ENCODE measurements around the gene ARL17A. TPM values are rescaled to one million over a fixed set of nuclear protein-coding genes. Genes with fewer than 3 reads are reported as not detected.
"Not testable (repeated sequence)": the region's sequence is repeated elsewhere in the genome, so short reads cannot be mapped to it uniquely, and the experiment has no call there.

ARL17A gene
- total and polyA plus RNA-seq, 4 experiments from 2014 or later = 8.2 to 49.4 (median 28.3) TPM

DNA sequence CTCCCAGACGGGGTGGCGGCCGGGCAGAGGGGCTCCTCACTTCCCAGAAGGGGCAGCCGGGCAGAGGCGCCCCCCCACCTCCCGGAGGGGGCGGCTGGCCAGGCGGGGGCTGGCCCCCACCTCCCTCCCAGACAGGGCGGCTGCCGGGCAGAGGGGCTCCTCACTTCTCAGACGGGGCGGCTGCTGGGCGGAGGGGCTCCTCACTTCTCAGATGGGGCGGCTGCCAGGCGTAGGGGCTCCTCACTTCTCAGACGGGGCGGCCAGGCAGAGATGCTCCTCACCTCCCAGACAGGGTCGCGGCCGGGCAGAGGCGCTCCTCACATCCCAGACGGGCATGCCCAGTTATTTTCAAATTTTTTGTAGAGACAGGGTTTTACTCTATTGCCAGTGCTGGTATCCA, 44.8 kb downstream of the ARL17A start:
- H3K4me3 ChIP-seq (ENCODE audit: low read length in 2 of 2); POLR2A ChIA-PET (ENCODE audit: partially characterized antibody); H3K27me3 ChIP-seq (ENCODE audit: insufficient read depth, low read length); H3K27ac Mint-ChIP-seq; H3K27ac ChIP-seq (ENCODE audit: low read depth, low read length); H3K9me3 Mint-ChIP-seq; H3K4me1 ChIP-seq (ENCODE audit: insufficient read depth, low read length); intact Hi-C loops (cut with micrococcal nuclease); H3K4me1 Mint-ChIP-seq; H3K36me3 ChIP-seq (ENCODE audit: insufficient read depth, low read length); H3K4me3 Mint-ChIP-seq; H3K27me3 Mint-ChIP-seq; H3K36me3 Mint-ChIP-seq; H3K9me3 ChIP-seq (ENCODE audit: control insufficient read depth in 1 of 2, low read length in 2 of 2); CTCF ChIA-PET (ENCODE audit: partially characterized antibody): not testable (repeated sequence)
- DNase-seq = peak in 1 of 5 donors; percentile 35

DNA sequence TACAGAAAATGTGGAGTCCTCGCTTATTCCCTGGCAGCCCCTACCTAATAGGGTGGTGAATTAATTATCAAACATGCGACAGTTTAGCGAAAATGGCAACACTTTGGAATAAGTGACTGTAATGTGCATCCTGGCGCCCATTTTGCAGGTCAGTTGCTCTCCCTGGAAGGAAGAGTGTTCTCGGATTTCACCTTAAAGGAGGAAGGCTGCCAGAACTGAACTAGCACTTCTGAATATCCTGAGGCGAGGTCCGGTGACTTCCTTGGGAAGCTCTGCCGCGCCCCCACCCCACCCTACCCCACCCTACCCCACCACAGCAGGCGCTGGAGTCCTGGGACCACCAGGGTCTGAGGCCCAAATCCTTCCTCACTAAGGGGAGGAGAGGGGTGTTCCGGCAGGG, 67.3 kb downstream of the ARL17A start, which contains the start of gene LRRC37A2:
LRRC37A2 (plus strand) TSS at position 301 of the 400 bp plus-strand sequence. CDS start 245 bp downstream, outside the sequence.
- H3K4me1 ChIP-seq (ENCODE audit: insufficient read depth, low read length); H3K4me3 Mint-ChIP-seq; DNase-seq; H3K9me3 Mint-ChIP-seq; H3K36me3 ChIP-seq (ENCODE audit: insufficient read depth, low read length); H3K4me1 Mint-ChIP-seq; intact Hi-C loops (cut with micrococcal nuclease); POLR2A ChIA-PET (ENCODE audit: partially characterized antibody); H3K4me3 ChIP-seq (ENCODE audit: low read length in 2 of 2); H3K27ac Mint-ChIP-seq; H3K27me3 Mint-ChIP-seq; CTCF ChIA-PET (ENCODE audit: partially characterized antibody); H3K27ac ChIP-seq (ENCODE audit: low read depth, low read length); H3K9me3 ChIP-seq (ENCODE audit: control insufficient read depth in 1 of 2, low read length in 2 of 2); H3K36me3 Mint-ChIP-seq; H3K27me3 ChIP-seq (ENCODE audit: insufficient read depth, low read length): not testable (repeated sequence)

DNA sequence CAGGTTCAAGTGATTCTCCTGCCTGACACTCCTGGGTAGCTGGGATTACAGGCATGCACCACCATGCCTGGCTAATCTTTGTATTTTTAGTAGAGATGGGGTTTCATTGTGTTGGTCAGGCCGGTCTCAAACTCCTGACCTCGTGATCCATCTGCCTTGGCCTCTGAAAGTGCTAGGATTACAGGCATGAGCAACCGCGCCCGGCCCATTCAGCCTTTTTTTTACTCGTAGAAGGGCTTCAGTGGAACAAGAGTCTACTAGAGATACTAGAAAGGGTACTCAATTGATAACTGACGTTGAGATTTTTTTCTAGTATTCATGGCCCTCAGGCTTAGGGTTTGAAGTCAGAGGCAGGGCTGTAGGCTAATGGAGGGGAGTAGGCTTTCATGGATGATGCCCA, 73.6 kb downstream of the ARL17A start:
- POLR2A ChIA-PET (ENCODE audit: partially characterized antibody); H3K27ac ChIP-seq (ENCODE audit: low read depth, low read length); H3K4me3 ChIP-seq (ENCODE audit: low read length in 2 of 2); H3K4me1 ChIP-seq (ENCODE audit: insufficient read depth, low read length); H3K9me3 ChIP-seq (ENCODE audit: control insufficient read depth in 1 of 2, low read length in 2 of 2); H3K27me3 Mint-ChIP-seq; CTCF ChIA-PET (ENCODE audit: partially characterized antibody); DNase-seq; H3K4me3 Mint-ChIP-seq; H3K9me3 Mint-ChIP-seq; intact Hi-C loops (cut with micrococcal nuclease); H3K27ac Mint-ChIP-seq; H3K36me3 ChIP-seq (ENCODE audit: insufficient read depth, low read length); H3K36me3 Mint-ChIP-seq; H3K27me3 ChIP-seq (ENCODE audit: insufficient read depth, low read length): not testable (repeated sequence)
- H3K4me1 Mint-ChIP-seq = peaks cover 0 to 10% (median 7%) of the 10 kb centered on the region in 4 donors

DNA sequence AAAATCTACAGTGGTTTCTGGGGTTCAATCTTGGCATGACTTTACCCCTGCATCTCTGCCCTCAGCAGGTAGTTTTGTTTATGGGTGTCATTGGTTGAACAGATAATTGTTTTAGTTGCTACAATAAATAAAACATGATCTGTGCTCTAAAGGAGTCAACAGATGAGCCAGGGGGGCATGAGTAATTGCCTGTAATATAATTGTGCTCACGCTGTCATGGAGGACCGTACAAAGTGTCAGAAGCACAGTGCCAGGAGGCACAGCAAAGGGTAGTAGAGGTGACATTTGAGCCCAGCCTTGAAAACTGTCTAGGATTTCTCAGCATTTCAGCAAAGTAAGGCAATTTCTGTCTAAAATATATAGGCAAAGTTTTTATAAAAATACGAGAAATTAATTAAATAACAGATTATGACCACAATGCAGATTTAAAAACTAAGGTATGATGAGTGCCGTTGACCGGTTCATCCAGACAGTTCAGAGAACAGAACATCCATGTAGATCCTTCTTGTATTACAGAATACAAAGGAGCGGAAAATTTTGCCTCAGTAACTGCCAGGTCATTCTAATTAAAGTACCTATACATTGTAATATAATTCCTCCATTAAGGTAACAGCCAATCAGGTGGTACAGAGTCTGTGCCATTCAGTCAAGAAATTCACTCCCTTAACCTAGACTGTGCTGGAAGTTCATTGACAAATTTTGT, 79.9 kb downstream of the ARL17A start:
- DNase-seq; H3K27me3 ChIP-seq (ENCODE audit: insufficient read depth, low read length); CTCF ChIA-PET (ENCODE audit: partially characterized antibody); H3K4me3 Mint-ChIP-seq; H3K9me3 Mint-ChIP-seq; H3K36me3 Mint-ChIP-seq; H3K27me3 Mint-ChIP-seq; H3K4me1 ChIP-seq (ENCODE audit: insufficient read depth, low read length); H3K36me3 ChIP-seq (ENCODE audit: insufficient read depth, low read length); H3K27ac Mint-ChIP-seq; intact Hi-C loops (cut with micrococcal nuclease); POLR2A ChIA-PET (ENCODE audit: partially characterized antibody); H3K9me3 ChIP-seq (ENCODE audit: control insufficient read depth in 1 of 2, low read length in 2 of 2); H3K4me3 ChIP-seq (ENCODE audit: low read length in 2 of 2); H3K27ac ChIP-seq (ENCODE audit: low read depth, low read length): not testable (repeated sequence)
- H3K4me1 Mint-ChIP-seq = peaks cover 0 to 16% (median 7%) of the 10 kb centered on the region in 4 donors

DNA sequence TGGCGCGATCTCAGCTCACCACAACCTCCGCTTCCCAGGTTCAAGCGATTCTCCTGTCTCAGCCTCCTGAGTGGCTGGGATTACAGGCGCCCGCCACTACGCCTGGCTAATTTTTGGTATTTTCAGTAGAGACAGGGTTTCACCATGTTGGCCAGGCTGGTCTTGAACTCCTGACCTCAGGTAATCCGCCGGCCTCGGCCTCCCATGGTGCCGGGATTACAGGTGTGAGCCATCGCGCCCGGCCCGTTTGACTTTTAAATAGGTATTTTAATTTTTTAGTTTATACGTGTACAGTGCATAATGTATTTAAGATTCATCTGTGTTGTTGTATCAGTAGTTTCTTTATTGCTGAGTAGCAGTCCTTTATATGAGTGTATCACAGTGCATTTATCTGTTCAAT, 87.5 kb downstream of the ARL17A start:
- intact Hi-C loops (cut with micrococcal nuclease); H3K27me3 Mint-ChIP-seq; H3K27ac Mint-ChIP-seq: not testable (repeated sequence)

DNA sequence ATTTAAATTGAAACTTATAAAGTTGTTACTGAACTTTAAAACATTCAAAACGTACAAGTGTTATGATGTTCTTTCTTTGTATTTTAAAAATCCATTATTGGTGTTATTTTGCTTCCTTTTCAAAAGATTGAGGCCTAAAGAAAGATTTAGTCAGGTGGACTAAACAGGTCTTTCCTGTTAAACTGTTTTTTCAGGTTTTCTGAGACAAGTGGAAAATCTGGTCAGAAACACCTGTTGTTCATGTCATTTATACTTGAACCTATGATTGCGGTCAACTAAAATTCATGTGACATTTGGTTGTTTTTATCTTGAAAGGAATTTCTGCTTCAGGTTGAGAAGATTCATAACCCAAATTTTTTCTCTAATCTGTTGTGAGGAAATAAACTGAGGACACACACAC, 98.2 kb downstream of the ARL17A start:
- H3K4me1 ChIP-seq (ENCODE audit: insufficient read depth, low read length); DNase-seq; H3K36me3 Mint-ChIP-seq; CTCF ChIA-PET (ENCODE audit: partially characterized antibody); H3K27me3 Mint-ChIP-seq; H3K4me3 ChIP-seq (ENCODE audit: low read length in 2 of 2); H3K27me3 ChIP-seq (ENCODE audit: insufficient read depth, low read length); H3K36me3 ChIP-seq (ENCODE audit: insufficient read depth, low read length); H3K27ac Mint-ChIP-seq; H3K9me3 Mint-ChIP-seq; POLR2A ChIA-PET (ENCODE audit: partially characterized antibody); H3K4me1 Mint-ChIP-seq; H3K27ac ChIP-seq (ENCODE audit: low read depth, low read length); H3K9me3 ChIP-seq (ENCODE audit: control insufficient read depth in 1 of 2, low read length in 2 of 2); intact Hi-C loops (cut with micrococcal nuclease); H3K4me3 Mint-ChIP-seq: not testable (repeated sequence)

More for the DNA sequence above, 87.5 kb downstream of the ARL17A start:
- H3K36me3 Mint-ChIP-seq; H3K9me3 Mint-ChIP-seq; H3K36me3 ChIP-seq (ENCODE audit: insufficient read depth, low read length); CTCF ChIA-PET (ENCODE audit: partially characterized antibody); H3K9me3 ChIP-seq (ENCODE audit: control insufficient read depth in 1 of 2, low read length in 2 of 2); POLR2A ChIA-PET (ENCODE audit: partially characterized antibody); H3K4me3 ChIP-seq (ENCODE audit: low read length in 2 of 2); H3K4me3 Mint-ChIP-seq; H3K4me1 ChIP-seq (ENCODE audit: insufficient read depth, low read length); H3K27me3 ChIP-seq (ENCODE audit: insufficient read depth, low read length); DNase-seq; H3K4me1 Mint-ChIP-seq; H3K27ac ChIP-seq (ENCODE audit: low read depth, low read length): not testable (repeated sequence)

DNA sequence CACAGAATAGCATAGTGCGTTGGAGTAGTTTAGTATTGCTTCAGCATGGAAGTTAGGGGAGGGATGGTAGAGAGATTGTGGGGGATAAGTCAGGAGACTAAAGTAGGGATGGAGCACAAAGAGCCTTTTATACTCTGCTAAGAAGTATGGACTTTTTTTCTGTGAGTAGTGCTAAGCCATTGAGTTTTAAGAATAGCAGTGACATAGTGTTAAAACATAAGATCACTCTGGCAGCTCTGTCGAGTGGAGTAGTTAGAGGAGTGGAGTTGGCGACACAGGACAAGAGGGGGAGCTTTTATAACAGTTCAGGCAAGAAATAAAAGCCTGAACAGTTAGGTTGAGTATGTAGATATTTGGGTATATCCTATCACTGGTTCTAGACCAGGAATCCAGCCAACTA, 100.7 kb downstream of the ARL17A start:
- CTCF ChIA-PET (ENCODE audit: partially characterized antibody); intact Hi-C loops (cut with micrococcal nuclease); H3K27ac ChIP-seq (ENCODE audit: low read depth, low read length); DNase-seq; H3K27ac Mint-ChIP-seq; H3K4me1 ChIP-seq (ENCODE audit: insufficient read depth, low read length); H3K4me1 Mint-ChIP-seq; POLR2A ChIA-PET (ENCODE audit: partially characterized antibody); H3K27me3 Mint-ChIP-seq; H3K36me3 Mint-ChIP-seq; H3K9me3 Mint-ChIP-seq; H3K9me3 ChIP-seq (ENCODE audit: control insufficient read depth in 1 of 2, low read length in 2 of 2); H3K36me3 ChIP-seq (ENCODE audit: insufficient read depth, low read length); H3K4me3 ChIP-seq (ENCODE audit: low read length in 2 of 2); H3K27me3 ChIP-seq (ENCODE audit: insufficient read depth, low read length); H3K4me3 Mint-ChIP-seq: not testable (repeated sequence)

DNA sequence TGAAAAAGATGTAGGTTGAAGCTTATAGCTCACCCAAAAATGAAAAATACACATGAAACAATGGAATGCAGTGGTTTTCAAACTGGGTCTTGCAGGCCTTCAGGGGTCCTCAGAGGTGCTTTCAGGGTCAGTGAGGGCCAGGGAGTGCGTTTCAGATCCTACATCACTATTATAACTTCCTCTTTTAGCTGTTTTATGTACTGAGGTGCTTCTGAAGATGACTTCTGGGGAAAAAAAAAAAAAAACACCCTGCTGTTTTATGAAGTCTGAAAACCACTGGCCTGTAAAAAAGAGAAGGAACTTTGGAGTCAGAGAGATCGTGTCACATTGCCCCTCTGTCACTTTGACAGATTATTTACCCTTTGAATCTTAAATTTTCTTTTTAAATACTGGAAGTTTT, 103.9 kb downstream of the ARL17A start:
- CTCF ChIA-PET (ENCODE audit: partially characterized antibody); H3K9me3 ChIP-seq (ENCODE audit: control insufficient read depth in 1 of 2, low read length in 2 of 2); H3K36me3 Mint-ChIP-seq; H3K4me1 ChIP-seq (ENCODE audit: insufficient read depth, low read length); H3K27me3 Mint-ChIP-seq; POLR2A ChIA-PET (ENCODE audit: partially characterized antibody); H3K27ac Mint-ChIP-seq; H3K27me3 ChIP-seq (ENCODE audit: insufficient read depth, low read length); H3K36me3 ChIP-seq (ENCODE audit: insufficient read depth, low read length); H3K4me3 ChIP-seq (ENCODE audit: low read length in 2 of 2); H3K27ac ChIP-seq (ENCODE audit: low read depth, low read length); intact Hi-C loops (cut with micrococcal nuclease); H3K9me3 Mint-ChIP-seq; DNase-seq; H3K4me1 Mint-ChIP-seq; H3K4me3 Mint-ChIP-seq: not testable (repeated sequence)

All from CD4-positive, alpha-beta memory T cell (primary cell).